Adipose tissue (tissue), 3 donors: ENCODE data around the gene KLK2. TPM values are rescaled to one million over a fixed set of nuclear protein-coding genes. Genes with fewer than 3 reads are reported as not detected.
"Not testable (repeated sequence)": the region's sequence is repeated elsewhere in the genome, so short reads cannot be mapped to it uniquely, and the experiment has no call there.

ENCODE experiments used
- H3K27ac ChIP-seq: one replicate; pipeline ENCODE4 v1.5.1; 2013; ENCODE audit warnings: low read depth, low read length
- WGBS, 3 donors: extraction: QIAGEN DNeasy Blood & Tissue Kit; methylation state at CpG; one replicate each; pipeline ENCODE4 v1.1.7; 2013; 5-methylcytosine and 5-hydroxymethylcytosine counted together
- polyA plus RNA-seq, 3 donors: library from polyadenylated mRNA; stranded (reverse); fragments of 200-250 nt; gene quantifications; one replicate each; pipeline ENCODE4 v1.2.3, GENCODE V29; 2013
- donor health status: healthy with polysubstance abuse.
- donor health status: Bipolar disorder and iron deficiency.
- donor health status: healthy.

KLK2 gene
- polyA plus RNA-seq, 3 donors = 0.03 TPM; not detected in 2

DNA sequence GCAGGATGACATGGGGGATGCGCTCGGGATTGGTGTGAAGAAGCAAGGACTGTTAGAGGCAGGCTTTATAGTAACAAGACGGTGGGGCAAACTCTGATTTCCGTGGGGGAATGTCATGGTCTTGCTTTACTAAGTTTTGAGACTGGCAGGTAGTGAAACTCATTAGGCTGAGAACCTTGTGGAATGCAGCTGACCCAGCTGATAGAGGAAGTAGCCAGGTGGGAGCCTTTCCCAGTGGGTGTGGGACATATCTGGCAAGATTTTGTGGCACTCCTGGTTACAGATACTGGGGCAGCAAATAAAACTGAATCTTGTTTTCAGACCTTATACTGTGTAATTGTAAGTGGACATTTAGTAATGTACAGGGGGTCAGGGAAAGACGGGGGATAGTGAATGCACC lies 7.0 kb downstream of the KLK2 start:
- WGBS, 3 donors = 57 to 79% (median 75%) methylated on average over 5 of the region's 5 CpGs

DNA sequence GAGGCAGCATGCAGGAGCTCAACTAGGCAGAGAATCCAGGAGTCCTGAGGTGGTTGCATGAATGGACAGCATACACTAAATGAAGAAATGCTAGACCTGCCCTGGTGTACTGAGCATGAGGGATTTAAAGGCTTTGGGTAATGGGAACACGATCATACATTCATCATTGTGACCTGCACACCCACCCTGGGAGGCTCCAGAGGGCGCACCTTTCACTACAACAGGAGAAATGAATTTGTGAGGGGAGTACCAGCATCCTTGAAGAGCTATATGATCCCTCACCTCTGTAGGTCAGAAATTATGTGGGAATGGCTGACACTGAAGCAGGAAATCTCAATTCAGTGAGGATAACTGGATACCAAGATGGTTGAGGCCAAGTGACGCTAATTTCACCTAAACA lies 8.9 kb downstream of the KLK2 start:
- WGBS, 3 donors = 47 to 53% (median 49%) methylated on average over 3 of the region's 3 CpGs
- no peak overlapping the region for H3K27ac ChIP-seq

More for the DNA sequence above, 7.0 kb downstream of the KLK2 start:
- no peak overlapping the region for H3K27ac ChIP-seq

DNA sequence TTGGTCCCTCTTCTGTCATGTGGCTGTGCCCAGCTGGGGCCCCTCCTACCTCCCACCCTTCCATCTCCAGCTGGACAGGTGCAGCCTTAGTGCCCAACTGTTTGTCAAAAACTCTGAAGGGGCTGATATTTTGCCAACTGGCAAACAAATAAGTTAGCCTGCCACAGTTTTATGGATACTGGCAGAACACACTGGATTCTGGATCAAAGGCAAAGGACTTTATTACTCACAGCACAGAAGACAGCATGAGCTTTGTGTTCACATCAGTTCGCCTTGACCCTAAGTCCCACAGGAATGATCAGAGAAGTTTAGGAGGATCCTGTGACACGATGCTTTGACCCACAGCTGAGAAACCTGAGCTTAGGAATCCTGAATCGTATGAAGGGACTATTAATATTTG lies 16.4 kb downstream of the KLK2 start:
- no peak overlapping the region for H3K27ac ChIP-seq
- WGBS, 3 donors = 43 to 52% (median 50%) methylated on average over 3 of the region's 3 CpGs

DNA sequence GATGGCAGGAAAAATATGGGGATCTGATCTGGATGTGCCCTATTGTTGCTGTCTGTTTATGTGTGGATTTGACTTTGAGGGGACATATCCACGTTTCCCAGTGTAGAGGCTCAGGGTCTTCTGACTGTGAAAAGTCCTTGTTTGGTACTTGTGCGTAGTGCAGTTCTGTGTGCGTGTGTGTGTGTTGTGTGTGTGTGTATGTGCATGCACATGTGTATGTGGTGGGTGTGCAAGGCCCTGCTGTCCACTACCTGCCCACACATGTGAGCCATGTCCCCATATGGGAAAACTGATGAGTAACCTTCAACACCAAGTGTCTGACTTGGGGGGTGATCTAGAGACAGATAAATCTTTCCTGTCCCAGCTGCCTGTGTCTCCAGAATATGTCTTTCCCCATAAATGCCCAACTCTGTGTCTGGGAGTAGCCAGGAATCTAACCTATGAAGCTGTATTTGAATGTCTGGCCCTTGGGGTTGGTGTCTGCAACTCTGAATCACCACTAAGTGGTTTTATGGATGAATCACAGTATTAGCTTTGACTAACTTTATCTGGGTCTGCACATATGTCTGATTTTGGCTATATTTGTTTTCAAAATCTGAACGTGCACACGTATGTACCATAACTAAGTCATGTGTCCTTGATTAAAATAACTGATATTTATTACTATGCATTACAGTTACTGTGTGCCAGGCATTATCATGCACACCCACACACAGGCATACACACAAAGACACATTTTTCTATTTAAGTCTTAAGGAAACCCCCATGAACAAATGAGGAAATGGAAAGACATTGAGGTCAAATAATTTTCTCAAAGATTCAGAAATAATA lies 17.4 kb downstream of the KLK2 start:
- no peak overlapping the region for H3K27ac ChIP-seq
- WGBS, 3 donors = 43 to 68% (median 58%) methylated on average over 5 of the region's 5 CpGs

DNA sequence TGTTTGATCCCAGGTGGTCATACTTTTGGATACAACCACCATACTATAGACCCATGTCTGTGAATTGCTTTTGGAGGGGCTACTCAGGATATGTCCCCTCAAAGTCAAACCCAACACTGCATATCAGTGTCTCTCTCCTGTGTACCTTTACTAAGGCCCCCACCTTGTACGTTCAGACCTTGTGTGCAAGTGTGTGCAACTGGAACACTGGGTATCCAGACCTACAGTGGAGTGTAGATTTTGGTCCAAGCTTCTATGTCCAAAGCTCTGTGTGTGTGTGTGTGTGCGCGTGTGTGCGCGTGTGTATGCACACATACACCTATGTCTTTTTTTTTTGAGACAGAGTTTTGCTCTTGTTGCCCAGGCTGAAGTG lies 18.0 kb downstream of the KLK2 start:
- WGBS, 3 donors = 80 to 91% (median 85%) methylated on average over 5 of the region's 5 CpGs
- no peak overlapping the region for H3K27ac ChIP-seq

DNA sequence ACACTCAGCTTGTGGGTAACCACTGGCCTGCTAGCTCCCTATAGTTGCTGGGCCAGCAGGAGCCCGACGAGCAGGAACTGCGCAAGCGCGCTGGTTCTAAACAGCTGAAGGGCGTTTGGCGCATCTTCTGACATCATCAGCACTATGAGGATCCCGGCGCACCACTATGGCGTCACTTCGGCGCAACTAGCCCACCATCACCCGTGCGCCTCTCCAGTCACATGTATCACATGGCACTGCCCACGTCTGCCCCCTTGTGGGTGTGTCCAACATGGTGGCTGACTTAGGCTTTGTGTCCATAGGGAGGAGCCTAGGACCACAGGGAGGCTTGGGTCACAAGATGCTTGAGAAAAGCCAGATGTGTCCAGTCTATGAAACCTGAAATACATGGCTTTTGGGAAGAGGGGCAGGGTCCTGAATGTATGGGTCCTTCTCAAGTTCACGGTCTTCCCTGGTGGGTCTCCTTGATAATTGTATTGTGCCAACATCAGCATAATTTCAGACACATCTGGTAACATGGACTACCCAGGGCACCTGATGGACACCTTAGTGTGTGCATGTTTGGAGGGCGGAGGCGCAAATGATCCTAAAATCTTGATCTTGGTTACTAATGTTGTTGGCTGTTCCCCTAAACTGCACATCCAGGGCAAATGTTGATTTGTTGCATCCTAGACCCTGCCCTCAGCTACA lies 20.0 kb downstream of the KLK2 start:
- 88 to 90% (median 90%) methylated on average over 18 of the region's 18 CpGs for WGBS, 3 donors
- no peak overlapping the region for H3K27ac ChIP-seq

DNA sequence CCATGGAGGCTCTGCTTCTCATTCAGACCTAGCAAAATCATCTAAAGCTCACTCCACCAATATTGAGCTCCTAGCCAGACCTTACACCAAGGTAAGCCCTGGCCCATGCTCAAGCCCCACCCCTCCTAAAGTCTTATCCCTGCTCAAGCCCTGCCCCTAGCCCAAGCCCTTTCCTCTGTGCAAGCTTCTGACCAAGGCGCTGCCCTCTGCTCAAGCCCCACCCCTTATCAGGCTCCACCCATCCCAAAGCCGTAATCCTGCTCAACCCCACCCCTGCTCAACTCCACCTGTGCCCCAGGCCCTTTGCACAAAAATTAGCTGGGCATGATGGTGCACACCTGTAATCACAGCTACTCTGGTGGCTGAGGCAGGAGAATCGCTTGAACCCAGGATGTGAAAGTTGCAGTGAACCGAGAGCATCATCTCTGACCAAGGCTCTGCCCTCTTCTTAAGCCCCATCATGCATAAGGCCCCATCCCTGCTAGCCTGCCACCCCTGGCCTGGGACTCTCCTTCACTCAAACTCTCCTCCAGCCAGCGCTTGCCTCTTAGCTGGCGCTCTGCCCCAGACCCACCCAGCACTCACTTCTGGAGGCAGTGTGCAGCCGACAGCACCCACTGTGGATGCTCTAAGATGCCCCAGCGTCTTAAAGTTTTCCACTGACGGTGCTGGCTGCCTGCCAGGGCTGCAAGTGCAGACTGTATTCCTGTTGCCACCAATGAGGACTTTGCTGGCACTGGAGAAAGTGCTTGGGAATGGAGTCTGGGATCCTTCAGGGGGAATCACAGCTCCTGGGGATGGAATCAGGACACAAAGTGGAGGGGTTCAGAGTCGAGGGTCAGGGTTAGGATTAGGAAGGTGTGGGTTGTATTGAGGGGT lies 21.5 kb downstream of the KLK2 start:
- H3K27ac ChIP-seq = no peak overlapping the region
- WGBS, 3 donors = 53 to 68% (median 67%) methylated on average over 10 of the region's 10 CpGs

DNA sequence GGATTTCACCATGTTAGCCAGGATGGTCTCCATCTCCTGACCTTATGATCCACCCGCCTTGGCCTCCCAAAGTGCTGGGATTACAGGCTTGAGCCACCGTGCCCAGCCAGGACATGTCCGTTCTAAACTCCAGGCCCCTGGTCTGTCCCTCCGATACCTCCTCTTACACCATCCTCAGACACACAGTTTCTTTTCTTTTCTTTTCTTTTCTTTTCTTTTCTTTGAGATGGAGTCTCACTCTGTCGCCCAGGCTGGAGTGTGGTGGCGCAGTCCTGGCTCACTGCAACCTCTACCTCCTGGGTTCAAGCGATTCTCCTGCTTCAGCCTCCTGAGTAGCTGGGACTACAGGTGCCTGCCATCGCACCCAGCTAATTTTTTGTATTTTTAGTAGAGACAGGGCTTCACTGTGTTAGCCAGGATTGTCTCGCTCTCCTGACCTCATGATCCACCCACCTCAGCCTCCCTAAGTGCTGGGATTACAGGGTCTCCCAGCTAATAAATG lies 22.9 kb downstream of the KLK2 start:
- H3K27ac ChIP-seq = not testable (repeated sequence)
- WGBS, 3 donors = 78 to 85% (median 85%) methylated on average over 9 of the region's 9 CpGs

DNA sequence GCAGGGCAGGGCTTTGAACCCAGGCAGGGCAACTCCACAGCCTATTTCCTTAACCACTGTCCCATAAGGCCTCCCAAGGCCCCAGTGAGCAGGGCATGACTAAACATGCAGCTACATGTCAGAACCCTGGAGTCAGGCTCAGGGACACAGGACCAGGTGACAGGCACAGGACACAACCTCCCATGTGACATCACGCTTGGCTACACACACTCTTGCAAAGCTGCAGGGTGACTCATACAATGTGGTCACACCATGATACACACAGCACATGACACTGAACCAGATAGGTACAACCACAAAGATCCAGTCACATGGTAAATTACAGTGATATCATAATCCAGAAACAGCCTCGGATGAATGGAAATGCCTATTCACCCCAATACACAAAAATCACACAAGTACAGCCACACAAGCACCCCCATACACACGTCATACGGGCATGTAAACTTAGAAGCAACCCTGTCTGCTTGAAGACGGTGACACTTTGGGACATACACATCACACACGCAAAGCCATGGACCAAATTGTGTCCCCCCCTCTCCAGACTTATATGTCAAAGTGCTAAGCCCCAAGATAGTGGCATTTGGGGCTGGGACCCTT lies 23.5 kb downstream of the KLK2 start:
- 58 to 71% (median 66%) methylated on average over 6 of the region's 6 CpGs for WGBS, 3 donors
- no peak overlapping the region for H3K27ac ChIP-seq

DNA sequence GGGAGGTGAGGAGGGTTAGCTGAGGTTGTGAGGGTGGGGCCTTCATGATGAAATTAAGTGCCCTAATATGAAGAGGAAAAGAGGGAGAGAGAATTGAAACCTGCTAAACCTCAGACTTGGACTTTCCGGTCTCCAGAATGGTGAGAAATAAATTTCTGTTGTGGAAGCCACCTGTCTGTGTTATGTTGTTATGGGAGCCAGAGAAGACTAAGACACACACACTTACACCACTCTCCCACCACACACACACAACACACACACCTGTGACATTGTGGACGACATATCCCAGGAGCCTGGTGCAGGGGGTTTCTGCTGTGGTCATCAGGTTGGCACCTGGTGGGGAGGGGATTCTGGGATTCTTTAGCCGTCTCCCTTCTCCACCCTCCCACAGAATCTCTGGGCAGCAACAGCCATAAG lies 24.0 kb downstream of the KLK2 start:
- WGBS, 3 donors = 53 to 67% (median 56%) methylated on average over 3 of the region's 3 CpGs
- no peak overlapping the region for H3K27ac ChIP-seq

DNA sequence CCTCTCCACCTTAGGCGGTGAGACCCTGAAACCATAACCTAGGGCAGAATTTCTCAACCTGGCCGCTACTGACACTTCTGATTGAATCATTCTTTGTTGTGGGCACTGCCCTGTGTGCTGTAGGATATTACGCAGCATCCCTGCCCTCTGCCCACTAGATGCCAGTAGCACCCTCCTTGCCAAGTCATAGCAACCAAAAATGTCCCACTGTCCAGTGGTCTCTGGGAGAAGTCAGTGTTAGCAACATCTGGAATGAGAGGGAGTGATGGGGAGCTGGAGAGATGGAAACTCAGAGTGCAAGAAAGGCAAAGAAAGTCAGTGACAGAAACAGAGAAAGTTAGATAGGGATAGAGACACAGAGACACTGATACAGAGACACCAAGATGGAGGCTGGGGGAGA lies 24.4 kb downstream of the KLK2 start:
- H3K27ac ChIP-seq = no peak overlapping the region
- 59 to 79% (median 77%) methylated on average over 3 of the region's 3 CpGs for whole genome bisulfite sequencing, 3 donors

DNA sequence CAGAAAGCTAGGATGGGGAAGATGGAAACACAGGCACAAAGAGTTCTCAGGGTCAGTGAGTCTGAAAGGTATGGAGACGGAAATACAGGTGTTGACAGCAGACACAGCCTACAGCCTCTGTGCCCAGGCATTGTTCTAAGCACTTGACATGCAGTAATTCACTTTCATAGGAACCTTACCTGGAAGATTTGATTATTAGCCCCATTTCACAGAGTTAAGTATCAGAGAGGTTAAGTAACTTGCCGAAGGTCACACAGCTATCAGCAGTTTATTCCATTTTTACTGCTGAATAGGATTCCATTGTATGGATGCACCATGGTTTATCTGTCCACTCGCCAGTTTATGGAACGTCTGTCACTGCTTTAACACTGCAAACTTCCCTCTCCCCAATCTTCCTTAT lies 24.8 kb downstream of the KLK2 start:
- no peak overlapping the region for H3K27ac ChIP-seq
- 68 to 79% (median 76%) methylated on average over 4 of the region's 4 CpGs for WGBS, 3 donors

DNA sequence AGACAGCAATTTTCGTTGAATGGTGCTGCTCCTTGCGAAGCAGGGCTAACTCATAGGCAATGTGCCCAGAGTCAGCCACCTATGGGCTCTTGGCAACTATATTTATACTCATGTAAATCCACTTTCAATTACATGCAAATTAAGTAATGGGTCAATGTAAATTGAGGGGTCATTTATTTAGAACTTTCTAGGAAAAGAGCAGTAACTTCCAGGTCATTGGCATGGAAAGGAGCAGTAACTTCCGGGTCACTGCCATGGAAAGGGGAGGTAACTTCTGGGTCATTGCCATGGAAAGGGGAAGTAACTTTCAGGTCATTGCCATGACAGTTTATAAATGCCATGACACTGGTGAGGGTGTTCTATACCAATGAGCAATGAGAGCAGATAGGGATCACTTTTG lies 26.3 kb downstream of the KLK2 start:
- 84 to 90% (median 89%) methylated on average over 3 of the region's 3 CpGs for WGBS, 3 donors
- no peak overlapping the region for H3K27ac ChIP-seq

DNA sequence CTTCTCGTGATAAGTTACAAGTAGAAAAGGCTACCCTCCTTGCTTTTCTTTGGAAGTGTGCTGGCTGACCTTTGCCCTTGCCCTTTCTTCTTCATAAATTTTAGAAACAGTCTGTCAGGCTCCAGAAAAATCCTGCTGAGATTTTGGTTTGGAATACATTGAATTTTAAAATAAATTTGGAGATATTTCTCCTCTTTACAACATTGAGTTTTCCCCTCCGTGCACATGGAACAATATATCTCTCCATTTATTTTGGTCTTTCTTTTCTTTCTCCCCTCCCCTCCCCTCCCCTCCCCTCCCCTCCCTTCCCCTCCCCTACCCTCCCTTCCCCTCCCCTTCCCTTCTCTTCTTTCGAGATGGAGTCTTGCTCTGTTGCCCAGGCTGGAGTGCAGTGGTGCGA lies 29.4 kb downstream of the KLK2 start:
- no peak overlapping the region for H3K27ac ChIP-seq
- 50 to 70% (median 64%) methylated on average over 2 to 4 of the region's 4 CpGs for WGBS, 3 donors

DNA sequence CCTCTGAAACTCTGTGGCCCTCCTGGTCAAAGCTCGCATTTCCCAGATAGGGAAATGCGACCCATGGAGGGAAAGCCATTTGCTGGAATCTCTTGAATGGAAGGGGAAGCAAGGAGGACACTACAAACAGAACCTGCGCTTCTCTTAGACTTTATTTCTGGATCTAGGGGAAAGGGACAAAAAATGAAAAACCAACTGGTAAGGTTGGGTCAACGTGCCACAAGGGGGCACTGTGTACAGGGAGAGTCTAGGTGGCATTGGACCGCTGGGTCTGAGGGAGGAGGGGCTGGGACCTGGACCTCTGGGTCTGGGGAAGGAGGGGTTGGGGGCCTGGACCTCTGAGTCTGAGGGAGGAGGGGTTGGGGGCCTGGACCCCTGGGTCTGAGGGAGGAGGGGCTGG lies 33.0 kb downstream of the KLK2 start:
- H3K27ac ChIP-seq = no peak overlapping the region
- 10 to 15% (median 12%) methylated on average over 5 of the region's 5 CpGs for WGBS, 3 donors

DNA sequence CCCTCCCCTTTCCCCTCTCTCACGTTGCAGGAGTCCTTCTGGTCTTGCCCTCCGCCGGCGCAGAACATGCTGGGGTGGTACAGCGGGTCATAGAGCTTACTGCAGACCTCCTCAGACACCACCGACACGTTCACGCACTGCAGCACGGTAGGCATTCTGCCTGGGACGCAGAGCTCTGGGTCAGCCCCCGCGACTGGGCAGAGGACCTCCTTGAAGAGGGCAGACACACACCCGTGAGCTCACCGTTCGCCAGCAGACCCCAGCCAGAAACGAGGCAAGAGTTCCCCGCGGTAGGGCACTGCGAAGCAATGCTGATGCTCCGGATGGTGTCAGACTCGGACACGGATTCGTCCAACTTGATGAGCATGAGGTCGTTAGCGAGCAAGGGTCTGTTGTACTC lies 35.1 kb downstream of the KLK2 start:
- no peak overlapping the region for H3K27ac ChIP-seq
- WGBS, 3 donors = 58 to 69% (median 60%) methylated on average over 25 of the region's 25 CpGs

DNA sequence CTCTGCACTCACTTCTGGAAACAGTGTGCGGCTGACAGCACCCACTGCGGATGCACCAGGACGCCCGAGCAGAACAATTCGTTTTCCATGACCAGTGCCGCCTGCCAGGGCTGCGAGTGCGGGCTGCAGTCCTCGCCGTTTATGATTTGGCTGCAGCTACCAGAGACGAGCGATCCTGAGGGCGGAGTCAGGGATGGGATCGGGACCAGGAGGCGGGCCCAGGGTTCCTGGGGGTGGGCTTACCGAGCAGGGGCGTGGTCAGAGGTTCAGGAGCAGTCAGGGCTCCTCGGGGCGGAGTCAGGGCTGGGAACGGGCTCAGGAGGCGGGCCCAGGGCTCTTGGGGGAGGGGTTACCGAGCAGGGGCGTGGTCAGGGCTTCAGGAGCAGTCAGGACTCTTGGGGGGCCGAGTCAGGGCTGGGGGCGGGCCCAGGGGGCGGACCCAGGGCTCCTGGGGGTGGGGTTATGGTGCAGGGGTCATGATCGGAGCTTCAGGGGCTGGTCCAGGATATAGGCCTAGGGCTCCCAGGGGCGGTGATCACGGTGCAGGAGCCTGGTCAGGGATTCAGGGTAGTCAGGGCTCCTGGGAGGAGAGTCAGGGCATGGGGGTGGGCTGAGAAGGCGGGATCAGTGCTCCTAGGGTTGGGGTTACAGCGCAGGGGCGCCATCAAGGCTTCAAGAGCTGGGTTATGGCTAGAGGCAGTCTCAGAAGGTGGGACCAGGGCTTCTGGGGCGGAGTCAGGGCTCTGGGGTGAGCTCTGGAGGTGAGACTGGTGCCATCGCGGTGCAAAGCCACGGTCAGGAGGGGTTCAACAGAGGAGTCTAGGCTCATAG lies 36.2 kb downstream of the KLK2 start:
- no peak overlapping the region for H3K27ac ChIP-seq
- WGBS, 3 donors = 3 to 5% (median 5%) methylated on average over 36 of the region's 36 CpGs

DNA sequence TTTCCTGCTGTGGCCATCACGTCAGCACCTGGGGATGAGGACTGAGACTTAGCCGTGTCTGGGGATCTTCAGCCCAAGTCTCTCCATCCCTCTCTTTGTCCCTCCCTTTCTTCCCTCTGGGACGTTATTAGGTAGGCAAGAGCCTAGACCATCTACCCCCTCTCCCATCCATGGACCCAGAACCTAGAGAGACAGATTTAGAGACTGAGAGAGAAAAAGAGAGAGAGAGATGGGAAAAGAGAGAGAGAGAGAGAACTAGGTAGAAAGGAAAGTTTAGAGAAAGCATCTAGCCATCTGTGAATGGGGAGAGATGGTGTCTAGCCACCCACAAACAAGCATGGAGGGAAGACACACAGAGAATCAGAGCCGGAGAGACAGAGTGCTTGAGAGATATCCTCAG lies 37.5 kb downstream of the KLK2 start:
- WGBS, 3 donors = 51 to 66% (median 66%) methylated on average over 4 of the region's 4 CpGs
- no peak overlapping the region for H3K27ac ChIP-seq
